ENCODE measurements around the gene MYEOV. TPM values are rescaled to one million over a fixed set of nuclear protein-coding genes. Genes with fewer than 3 reads are reported as not detected.

Gene MYEOV
- total and polyA plus RNA-seq, 10 of the 15 experiments (the other 5 are each of a cell fraction or from before 2014, with no cell fraction given) = 0.05 to 0.40 (median 0.26) TPM; not detected in 3

DNA sequence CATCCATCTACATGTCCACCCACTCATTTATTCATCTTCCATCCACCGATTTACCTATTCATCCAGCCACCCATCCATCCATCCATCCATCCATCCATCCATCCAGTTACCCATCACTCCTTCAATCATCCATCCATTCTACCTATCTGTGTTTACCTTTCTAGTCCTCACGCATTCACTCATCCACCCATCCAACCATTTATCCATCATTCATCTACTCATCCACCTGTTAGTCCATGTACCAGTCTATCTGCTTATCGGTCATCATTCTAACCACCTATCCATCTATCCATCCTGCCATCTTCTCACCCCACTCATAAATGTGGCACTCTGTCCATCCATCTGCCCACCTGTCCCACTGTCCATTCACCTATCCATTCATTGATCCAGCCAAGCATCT, 21.9 kb upstream of the MYEOV start:
- H3K9me3 ChIP-seq (replicated peaks; ENCODE audit: control insufficient read depth, insufficient read depth, low read length) = peaks cover 2% of the 10 kb centered on the region; the same call in 1 of the 3 replicates
- RAD21 ChIA-PET (ENCODE audit: unreplicated experiment) = interaction anchor here (1.7 kb wide), 1 partner anchor 15 kb away, joined by 4 read pairs; no protein-coding TSS in a partner anchor
- no peak overlapping the region for H2AFZ ChIP-seq (ENCODE audit: control insufficient read depth, low read depth, low read length)
- BruUV-seq (replicated peaks) = no TSS peak
- DNase-seq (ENCODE audit: low read depth, low spot score) (no peak), FAIRE-seq (no peak), ATAC-seq (no peak)
- H4K20me1 ChIP-seq (ENCODE audit: control insufficient read depth, insufficient read depth) = no peaks in the 10 kb centered on the region
- intact Hi-C loops (cut with micrococcal nuclease; ENCODE audit: unreplicated experiment) (no loop called here), in situ Hi-C loops (cut with MboI) (no loop called here)
- CTCF ChIA-PET = interaction anchor here (0.5 to 1.0 kb wide), 3 partner anchors 61 to 405 kb away, joined by 3 read pairs; no protein-coding TSS in a partner anchor
- POLR2A ChIA-PET = no interaction called here
- H3K36me3 ChIP-seq (ENCODE audit: control insufficient read depth in 2 of 2, insufficient read depth in 2 of 2, low read length in 1 of 2) = no peaks in the 10 kb centered on the region
- H3K4me1 ChIP-seq (ENCODE audit: control insufficient read depth, insufficient read depth, low read length) = peaks cover 7% of the 10 kb centered on the region
- WGBS (ENCODE audit: insufficient coverage, insufficient replicate concordance, low lambda C conversion rate, missing lambda C conversion rate) = 89% methylated on average over 3 of the region's 3 CpGs
- H3K4me2 ChIP-seq (ENCODE audit: control insufficient read depth, insufficient read depth) = no peak overlapping the region
- no peak overlapping the region for H3K4me3 ChIP-seq
- SMC1A ChIA-PET (ENCODE audit: uncharacterized antibody, unreplicated experiment) = interaction anchor here (0.9 to 3.2 kb wide), 3 partner anchors 11 to 21 kb away, joined by 3 to 27 read pairs (median 3); no protein-coding TSS in a partner anchor
- H3K27me3 ChIP-seq (replicated peaks in 1 of 2; ENCODE audit: control insufficient read depth in 2 of 2, insufficient read depth in 2 of 2, low read length in 1 of 2) = no peaks in the 10 kb centered on the region
- H3K27ac ChIP-seq (ENCODE audit: control insufficient read depth, insufficient read depth) = no peak overlapping the region
- H3K9ac ChIP-seq (ENCODE audit: control insufficient read depth, insufficient read depth, low read length) = no peak overlapping the region
- H3K79me2 ChIP-seq (ENCODE audit: control insufficient read depth, insufficient read depth, low read length) = no peaks in the 10 kb centered on the region
- TF ChIP-seq POU2F2 (IDR thresholded peaks at IDR 0.05; ENCODE audit: borderline replicate concordance, low read depth, low read length) (no peak), SMAD5 (IDR thresholded peaks at IDR 0.05; ENCODE audit: low read depth) (no peak), CBX3 (IDR thresholded peaks at IDR 0.05; ENCODE audit: borderline replicate concordance, low read depth) (no peak), JUND (IDR thresholded peaks at IDR 0.05; ENCODE audit: low read depth, low read length) (no peak), FOS (IDR thresholded peaks at IDR 0.05; ENCODE audit: borderline replicate concordance, extremely low read depth, insufficient read length) (no peak), CHD1 (IDR thresholded peaks at IDR 0.05; ENCODE audit: low read depth, low read length) (no peak), NRF1 (conservative IDR thresholded peaks at IDR 0.05; ENCODE audit: low read depth, low read length) (no peak), NFIC (IDR thresholded peaks at IDR 0.05; ENCODE audit: low read depth, low read length) (no peak), SUPT20H (IDR thresholded peaks at IDR 0.05; ENCODE audit: borderline replicate concordance, control insufficient read depth, low read depth, low read length) (no peak)
- TF ChIP-seq, protein P1, sequence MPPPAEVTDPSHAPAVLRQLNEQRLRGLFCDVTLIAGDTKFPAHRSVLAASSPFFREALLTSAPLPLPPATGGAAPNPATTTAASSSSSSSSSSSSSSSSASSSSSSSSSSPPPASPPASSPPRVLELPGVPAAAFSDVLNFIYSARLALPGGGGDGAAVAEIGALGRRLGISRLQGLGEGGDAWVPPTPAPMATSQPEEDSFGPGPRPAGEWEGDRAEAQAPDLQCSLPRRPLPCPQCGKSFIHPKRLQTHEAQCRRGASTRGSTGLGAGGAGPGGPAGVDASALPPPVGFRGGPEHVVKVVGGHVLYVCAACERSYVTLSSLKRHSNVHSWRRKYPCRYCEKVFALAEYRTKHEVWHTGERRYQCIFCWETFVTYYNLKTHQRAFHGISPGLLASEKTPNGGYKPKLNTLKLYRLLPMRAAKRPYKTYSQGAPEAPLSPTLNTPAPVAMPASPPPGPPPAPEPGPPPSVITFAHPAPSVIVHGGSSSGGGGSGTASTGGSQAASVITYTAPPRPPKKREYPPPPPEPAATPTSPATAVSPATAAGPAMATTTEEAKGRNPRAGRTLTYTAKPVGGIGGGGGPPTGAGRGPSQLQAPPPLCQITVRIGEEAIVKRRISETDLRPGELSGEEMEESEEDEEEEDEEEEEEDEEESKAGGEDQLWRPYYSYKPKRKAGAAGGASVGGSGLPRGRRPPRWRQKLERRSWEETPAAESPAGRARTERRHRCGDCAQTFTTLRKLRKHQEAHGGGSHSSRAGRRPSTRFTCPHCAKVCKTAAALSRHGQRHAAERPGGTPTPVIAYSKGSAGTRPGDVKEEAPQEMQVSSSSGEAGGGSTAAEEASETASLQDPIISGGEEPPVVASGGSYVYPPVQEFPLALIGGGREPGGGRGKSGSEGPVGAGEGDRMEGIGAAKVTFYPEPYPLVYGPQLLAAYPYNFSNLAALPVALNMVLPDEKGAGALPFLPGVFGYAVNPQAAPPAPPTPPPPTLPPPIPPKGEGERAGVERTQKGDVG (CRISPR knock-in tag; IDR thresholded peaks at IDR 0.05) = no peak
- TF ChIP-seq, protein P2, sequence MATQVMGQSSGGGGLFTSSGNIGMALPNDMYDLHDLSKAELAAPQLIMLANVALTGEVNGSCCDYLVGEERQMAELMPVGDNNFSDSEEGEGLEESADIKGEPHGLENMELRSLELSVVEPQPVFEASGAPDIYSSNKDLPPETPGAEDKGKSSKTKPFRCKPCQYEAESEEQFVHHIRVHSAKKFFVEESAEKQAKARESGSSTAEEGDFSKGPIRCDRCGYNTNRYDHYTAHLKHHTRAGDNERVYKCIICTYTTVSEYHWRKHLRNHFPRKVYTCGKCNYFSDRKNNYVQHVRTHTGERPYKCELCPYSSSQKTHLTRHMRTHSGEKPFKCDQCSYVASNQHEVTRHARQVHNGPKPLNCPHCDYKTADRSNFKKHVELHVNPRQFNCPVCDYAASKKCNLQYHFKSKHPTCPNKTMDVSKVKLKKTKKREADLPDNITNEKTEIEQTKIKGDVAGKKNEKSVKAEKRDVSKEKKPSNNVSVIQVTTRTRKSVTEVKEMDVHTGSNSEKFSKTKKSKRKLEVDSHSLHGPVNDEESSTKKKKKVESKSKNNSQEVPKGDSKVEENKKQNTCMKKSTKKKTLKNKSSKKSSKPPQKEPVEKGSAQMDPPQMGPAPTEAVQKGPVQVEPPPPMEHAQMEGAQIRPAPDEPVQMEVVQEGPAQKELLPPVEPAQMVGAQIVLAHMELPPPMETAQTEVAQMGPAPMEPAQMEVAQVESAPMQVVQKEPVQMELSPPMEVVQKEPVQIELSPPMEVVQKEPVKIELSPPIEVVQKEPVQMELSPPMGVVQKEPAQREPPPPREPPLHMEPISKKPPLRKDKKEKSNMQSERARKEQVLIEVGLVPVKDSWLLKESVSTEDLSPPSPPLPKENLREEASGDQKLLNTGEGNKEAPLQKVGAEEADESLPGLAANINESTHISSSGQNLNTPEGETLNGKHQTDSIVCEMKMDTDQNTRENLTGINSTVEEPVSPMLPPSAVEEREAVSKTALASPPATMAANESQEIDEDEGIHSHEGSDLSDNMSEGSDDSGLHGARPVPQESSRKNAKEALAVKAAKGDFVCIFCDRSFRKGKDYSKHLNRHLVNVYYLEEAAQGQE (IDR thresholded peaks at IDR 0.05; ENCODE audit: low read depth, low read length) = no peak
- TF ChIP-seq, protein P3, sequence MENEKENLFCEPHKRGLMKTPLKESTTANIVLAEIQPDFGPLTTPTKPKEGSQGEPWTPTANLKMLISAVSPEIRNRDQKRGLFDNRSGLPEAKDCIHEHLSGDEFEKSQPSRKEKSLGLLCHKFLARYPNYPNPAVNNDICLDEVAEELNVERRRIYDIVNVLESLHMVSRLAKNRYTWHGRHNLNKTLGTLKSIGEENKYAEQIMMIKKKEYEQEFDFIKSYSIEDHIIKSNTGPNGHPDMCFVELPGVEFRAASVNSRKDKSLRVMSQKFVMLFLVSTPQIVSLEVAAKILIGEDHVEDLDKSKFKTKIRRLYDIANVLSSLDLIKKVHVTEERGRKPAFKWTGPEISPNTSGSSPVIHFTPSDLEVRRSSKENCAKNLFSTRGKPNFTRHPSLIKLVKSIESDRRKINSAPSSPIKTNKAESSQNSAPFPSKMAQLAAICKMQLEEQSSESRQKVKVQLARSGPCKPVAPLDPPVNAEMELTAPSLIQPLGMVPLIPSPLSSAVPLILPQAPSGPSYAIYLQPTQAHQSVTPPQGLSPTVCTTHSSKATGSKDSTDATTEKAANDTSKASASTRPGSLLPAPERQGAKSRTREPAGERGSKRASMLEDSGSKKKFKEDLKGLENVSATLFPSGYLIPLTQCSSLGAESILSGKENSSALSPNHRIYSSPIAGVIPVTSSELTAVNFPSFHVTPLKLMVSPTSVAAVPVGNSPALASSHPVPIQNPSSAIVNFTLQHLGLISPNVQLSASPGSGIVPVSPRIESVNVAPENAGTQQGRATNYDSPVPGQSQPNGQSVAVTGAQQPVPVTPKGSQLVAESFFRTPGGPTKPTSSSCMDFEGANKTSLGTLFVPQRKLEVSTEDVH (IDR thresholded peaks at IDR 0.05; ENCODE audit: low read depth, partially characterized antibody) = no peak
